Measurements from ENCODE around the gene LCN15.

DNA sequence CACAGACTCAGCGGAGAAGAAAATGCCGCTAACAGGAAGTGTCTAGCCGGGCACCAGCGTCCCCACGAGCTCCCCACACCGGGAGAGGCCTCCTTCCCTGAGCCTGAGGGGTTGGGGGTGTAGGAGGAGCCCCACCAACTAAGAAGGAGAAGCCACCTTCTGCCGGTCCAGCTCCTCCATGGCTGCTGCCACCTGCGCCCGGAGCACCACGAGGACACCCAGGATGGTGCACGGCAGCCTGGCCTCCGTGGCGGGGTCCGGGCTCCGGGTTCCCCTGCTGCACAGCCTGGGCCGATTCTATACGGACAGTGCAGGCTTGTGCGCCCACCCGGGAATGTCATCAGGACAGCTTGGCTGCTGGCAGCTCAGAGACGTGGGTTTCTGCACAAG lies 6.6 kb downstream of the LCN15 start:
- TF ChIP-seq ZNF274 (IDR thresholded peaks at IDR 0.05; ENCODE audit: low read depth, low read length), result no peak
- TF ChIP-seq SUZ12 (IDR thresholded peaks at IDR 0.05; ENCODE audit: extremely low read depth, insufficient read depth, insufficient read length), result no peak

Data from NT2/D1 (cell line).